ENCODE data around the gene MCRIP1.

The MCRIP1 gene

DNA sequence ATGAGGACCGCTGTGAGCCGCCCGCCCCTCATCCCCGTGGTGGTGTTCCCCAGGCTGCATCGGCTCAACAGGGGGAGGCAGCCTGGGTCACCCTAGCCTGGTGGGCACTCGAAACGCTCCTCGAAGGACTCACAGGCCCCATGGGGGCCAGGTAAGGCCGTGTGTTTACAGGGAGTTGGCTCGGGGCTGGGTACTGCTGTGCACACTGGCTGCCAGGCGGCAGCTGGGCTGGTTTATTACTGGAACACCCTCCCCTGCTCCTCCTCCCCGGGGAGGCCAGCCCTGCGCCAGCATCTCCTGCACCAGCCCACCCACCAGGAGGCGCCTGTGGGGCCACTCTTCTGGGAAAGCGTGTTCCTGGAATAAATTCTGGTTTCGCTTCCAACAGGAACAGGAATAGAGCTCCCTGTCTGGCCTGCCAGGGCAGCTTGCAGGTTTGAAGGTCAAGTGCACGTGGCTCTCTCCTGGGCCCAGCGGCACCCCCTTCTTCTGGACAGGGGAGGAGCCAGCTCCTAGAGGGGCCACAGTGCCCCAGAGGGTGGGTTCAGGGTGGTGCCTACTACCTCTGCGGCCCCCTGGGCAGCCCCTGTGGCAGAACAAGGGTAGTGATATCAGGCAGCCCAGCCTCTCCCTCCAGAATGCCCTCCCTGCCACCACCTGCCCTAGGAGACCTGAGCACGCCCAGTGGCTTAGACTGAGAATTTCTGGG lies 11.3 kb downstream of the MCRIP1 start:
- in situ Hi-C loops (cut with MboI; ENCODE audit: low sequenced_read_pairs), result no loop called here

- in situ Hi-C loops (cut with MboI; ENCODE audit: low sequenced_read_pairs), result no loop called here
Measured at GRCh38 chr17:81821147-81821546, 11.9 kb downstream of the MCRIP1 start.

DNA sequence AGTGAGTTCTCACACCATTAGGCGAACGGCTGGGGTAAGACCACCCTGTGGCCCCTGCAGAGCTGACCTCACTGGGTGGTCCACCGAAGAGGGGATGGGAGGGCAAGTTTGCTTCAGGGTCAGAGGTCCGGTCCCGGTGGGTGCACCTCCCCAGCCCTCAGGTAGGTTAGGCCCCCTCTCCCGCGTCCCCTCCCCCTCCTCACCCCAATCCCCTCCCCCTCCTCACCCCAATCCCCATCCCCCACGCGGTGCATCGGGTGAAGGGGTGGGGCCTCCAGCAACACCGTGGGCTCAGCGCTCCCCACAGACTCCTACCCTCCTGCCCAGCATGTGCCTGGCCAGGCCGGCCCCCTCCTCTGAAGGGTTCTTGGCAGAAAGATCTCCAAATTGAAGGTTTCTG lies 13.4 kb downstream of the MCRIP1 start:
- in situ Hi-C loops (cut with MboI; ENCODE audit: low sequenced_read_pairs), result no loop called here

DNA sequence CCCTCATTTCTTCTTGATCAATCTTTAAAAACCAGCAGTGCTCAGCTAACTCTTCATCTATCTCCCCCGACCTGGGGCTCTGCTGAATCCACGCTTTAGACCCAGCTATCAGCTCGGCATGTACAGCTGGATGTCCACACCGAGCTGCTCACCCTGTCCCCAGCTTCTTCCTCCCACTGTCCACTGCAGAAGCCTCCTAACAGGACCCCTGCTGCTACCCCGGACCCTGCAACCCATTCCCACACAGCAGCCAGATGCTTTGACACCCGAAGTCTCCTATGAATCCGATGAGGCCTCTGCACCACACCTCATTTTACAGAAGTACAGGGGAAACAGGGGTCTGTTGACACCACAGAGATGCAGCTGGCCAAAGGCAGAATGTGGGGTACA lies 15.3 kb downstream of the MCRIP1 start:
- in situ Hi-C loops (cut with MboI; ENCODE audit: low sequenced_read_pairs), result no loop called here

DNA sequence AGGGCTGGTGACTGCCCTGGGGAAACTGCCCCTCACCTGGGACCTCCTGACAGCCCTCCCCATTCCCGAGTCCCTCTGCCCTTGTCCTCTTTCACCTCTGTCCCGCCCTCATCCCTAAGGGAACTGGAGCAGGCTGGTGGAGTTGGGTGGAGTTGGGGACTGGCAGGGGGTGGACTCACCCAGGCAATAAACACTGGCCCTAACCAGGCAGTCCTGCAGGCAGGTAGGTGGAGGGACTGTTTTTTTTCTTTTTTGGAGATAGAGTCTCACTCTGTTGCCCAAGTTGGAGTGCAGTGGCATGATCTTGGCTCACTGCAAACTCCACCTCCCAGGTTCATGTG lies 17.5 kb downstream of the MCRIP1 start:
- in situ Hi-C loops (cut with MboI; ENCODE audit: low sequenced_read_pairs), result no loop called here

DNA sequence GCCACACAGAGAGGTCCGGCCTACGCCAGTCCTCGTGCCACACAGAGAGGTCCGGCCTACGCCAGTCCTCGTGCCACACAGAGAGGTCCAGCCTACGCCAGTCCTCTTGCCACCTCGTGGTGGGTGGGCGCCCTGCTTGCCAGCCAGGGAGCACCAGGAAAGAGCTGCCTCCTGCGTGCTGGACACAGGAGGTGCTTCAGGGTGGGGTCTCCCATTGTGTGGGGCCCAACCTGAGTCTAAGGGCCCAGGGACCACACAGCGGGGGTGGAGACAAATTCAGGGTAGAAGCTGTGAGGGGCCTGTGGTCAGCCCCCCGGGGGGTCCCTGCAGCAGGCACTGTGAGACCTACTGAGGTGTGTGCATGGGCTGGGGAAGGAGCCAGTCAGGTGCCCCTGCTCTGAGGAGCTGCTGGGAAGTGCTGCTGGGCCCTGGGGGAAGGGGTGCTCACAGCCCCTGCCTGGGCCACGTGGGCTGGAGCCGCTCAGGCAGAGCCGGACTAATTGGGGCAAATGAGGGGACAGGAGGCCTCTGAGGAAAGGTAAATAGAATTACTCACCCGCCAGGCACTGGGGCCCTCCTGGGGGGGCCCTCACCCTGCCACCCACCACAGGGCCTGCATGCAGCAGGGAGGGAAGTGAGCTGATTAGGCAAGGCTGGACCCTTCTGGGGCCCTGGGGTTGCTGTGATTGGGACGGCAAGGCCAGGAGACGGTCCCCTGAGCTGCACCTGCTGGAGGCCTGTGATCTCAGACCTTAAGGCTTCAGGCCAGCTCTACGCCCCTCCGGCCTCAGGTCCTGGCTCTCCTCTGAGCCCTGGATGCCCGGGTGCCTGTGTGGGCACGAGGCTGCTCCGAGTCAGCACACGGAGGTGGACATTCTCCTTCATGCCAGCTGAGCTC lies 18.1 kb downstream of the MCRIP1 start:
- in situ Hi-C loops (cut with MboI; ENCODE audit: low sequenced_read_pairs), result no loop called here

GRCh38 chr17:81813861-81814683 lies 19.0 kb downstream of the MCRIP1 start:
- in situ Hi-C loops (cut with MboI; ENCODE audit: low sequenced_read_pairs), result no loop called here

DNA sequence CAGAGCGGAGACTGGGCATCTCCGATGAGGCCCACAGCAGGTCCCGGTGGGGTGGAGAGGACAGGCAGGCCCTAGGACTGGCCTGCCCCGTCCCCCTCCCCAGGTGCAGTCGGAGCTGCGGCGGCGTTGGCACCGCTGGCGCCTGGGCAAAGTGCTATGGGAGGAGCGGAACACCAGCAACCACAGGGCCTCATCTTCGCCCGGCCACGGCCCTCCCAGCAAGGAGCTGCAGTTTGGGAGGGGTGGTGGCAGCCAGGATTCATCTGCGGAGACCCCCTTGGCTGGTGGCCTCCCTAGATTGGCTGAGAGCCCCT lies 19.8 kb downstream of the MCRIP1 start:
- in situ Hi-C loops (cut with MboI; ENCODE audit: low sequenced_read_pairs), result no loop called here

GRCh38 chr17:81812571-81813370 lies 20.3 kb downstream of the MCRIP1 start:
- in situ Hi-C loops (cut with MboI; ENCODE audit: low sequenced_read_pairs), result no loop called here

GRCh38 chr17:81811705-81812570 lies 21.2 kb downstream of the MCRIP1 start:
- in situ Hi-C loops (cut with MboI; ENCODE audit: low sequenced_read_pairs), result no loop called here

DNA sequence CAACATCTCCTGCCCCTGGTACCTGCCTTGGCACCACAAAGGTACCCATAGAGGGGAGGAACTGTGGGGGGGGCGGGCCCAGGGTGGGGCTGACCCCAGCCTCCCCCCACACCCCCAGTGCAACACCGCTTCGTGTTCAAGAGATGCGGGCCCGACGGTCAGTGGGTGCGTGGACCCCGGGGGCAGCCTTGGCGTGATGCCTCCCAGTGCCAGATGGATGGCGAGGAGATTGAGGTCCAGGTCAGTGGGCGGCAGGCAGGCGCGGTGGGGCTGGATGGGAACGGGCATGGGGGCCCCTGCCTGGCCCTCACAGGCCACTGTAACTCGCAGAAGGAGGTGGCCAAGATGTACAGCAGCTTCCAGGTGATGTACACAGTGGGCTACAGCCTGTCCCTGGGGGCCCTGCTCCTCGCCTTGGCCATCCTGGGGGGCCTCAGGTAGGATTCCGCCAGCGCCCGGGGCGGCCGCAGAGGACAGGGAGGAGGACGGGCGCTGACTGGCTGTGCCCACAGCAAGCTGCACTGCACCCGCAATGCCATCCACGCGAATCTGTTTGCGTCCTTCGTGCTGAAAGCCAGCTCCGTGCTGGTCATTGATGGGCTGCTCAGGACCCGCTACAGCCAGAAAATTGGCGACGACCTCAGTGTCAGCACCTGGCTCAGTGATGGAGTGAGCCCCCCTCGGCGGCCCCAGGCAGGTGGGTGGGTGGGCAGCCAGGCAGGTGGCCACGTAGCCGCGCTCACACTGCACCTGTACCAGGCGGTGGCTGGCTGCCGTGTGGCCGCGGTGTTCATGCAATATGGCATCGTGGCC lies 22.0 kb downstream of the MCRIP1 start:
- in situ Hi-C loops (cut with MboI; ENCODE audit: low sequenced_read_pairs), result no loop called here

- in situ Hi-C loops (cut with MboI; ENCODE audit: low sequenced_read_pairs), result no loop called here
Measured at GRCh38 chr17:81810476-81810875, 22.6 kb downstream of the MCRIP1 start.

DNA sequence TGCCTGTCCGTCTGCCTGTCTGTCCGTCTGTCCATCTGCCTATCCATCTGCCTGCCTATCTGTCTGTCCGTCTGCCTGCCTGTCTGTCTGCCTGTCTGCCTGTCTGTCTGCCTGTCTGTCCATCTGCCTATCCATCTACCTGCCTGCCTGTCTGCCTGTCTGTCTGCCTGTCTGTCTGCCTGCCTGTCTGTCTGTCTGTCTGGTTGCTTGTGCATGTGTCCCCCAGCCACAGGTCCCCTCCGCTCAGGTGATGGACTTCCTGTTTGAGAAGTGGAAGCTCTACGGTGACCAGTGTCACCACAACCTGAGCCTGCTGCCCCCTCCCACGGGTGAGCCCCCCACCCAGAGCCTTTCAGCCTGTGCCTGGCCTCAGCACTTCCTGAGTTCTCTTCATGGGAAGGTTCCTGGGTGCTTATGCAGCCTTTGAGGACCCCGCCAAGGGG lies 23.5 kb downstream of the MCRIP1 start:
- in situ Hi-C loops (cut with MboI; ENCODE audit: low sequenced_read_pairs), result no loop called here

- in situ Hi-C loops (cut with MboI; ENCODE audit: low sequenced_read_pairs), result no loop called here
Measured at GRCh38 chr17:81808778-81809555, 24.1 kb downstream of the MCRIP1 start.

DNA sequence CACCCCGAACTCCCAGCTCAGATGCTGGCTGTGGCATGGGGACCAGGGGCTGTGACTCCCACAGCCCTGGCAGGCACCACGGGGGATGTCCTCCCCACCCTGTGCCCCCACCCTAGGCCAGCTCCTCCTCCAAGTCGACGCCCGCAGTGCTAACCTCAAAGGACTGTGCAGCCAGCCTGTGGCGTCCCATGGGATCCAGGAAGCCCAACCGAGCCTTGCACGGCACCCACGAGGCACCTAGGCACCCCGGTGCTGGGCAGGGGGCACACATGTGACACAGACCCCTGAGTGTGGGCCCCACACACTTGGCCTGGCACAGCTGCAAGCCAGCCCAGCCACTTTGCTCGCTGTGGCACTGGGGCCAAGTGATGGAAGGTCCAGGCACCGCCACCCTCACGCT lies 25.3 kb downstream of the MCRIP1 start:
- in situ Hi-C loops (cut with MboI; ENCODE audit: low sequenced_read_pairs), result no loop called here

DNA sequence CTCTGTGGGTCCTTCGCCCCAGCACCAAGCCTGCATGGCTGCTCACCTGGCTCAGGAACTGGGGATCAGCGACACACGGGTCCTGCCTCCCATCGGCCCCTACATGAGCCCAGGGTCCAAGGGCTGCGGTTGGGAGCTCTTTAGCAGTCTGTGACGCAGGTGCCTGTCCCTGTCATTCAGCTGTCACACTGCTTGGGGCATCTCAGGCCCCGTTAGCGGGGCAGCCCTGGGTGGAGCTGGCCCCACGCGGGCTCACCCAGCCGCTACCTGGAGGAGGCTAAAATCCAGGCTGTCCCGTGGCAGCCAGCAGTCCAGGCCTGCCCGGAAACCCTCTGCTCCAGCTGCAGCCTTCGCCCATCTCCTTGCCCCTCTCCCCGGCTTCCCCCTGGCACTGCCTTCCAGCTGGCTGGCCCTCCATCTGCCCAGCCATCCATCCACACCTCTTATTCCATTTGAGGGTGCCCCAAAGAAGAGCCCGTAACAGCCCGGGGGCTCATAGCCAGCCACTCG lies 25.8 kb downstream of the MCRIP1 start:
- in situ Hi-C loops (cut with MboI; ENCODE audit: low sequenced_read_pairs), result no loop called here

GRCh38 chr17:81806461-81807209 lies 26.5 kb downstream of the MCRIP1 start:
- in situ Hi-C loops (cut with MboI; ENCODE audit: low sequenced_read_pairs), result no loop called here
